Neuronal stem cell (in vitro differentiated cells): ENCODE results near the gene MOBP.

Source experiments
- DNase-seq: peaks from one replicate; pipeline ENCODE4 v3.0.0-alpha.2; 2013; ENCODE audit warnings: low spot score
- H2AFZ ChIP-seq: one replicate; pipeline ENCODE4 v1.6.1; 2013; ENCODE audit warnings: mild to moderate bottlenecking, low read length, inconsistent platforms
- H2AK5ac ChIP-seq: 2 replicates; pipeline ENCODE4 v1.6.1; 2013; ENCODE audit warnings: low read depth, mild to moderate bottlenecking, inconsistent platforms, low read length, moderate library complexity, mixed read lengths
- H2BK120ac ChIP-seq: 2 replicates; pipeline ENCODE4 v1.6.1; 2013; ENCODE audit warnings: low read depth, mild to moderate bottlenecking, inconsistent platforms, low read length, moderate library complexity, mixed read lengths
- H2BK12ac ChIP-seq: one replicate; pipeline ENCODE4 v1.6.1; 2013; ENCODE audit warnings: low read length, inconsistent platforms
- H2BK15ac ChIP-seq: 2 replicates; pipeline ENCODE4 v1.6.1; 2013; ENCODE audit warnings: mild to moderate bottlenecking, low read length, inconsistent platforms, mixed read lengths
- H2BK5ac ChIP-seq: one replicate; pipeline ENCODE4 v1.6.1; 2013; ENCODE audit warnings: inconsistent platforms, mild to moderate bottlenecking, low read length, moderate library complexity
- H3K14ac ChIP-seq: one replicate; pipeline ENCODE4 v1.6.1; 2013; ENCODE audit warnings: low read length, inconsistent platforms
- H3K18ac ChIP-seq: 2 replicates; pipeline ENCODE4 v1.6.1; 2013; ENCODE audit warnings: low read length, inconsistent platforms
- H3K23ac ChIP-seq: 2 replicates; pipeline ENCODE4 v1.6.1; 2013; ENCODE audit warnings: low read depth, mild to moderate bottlenecking, mixed read lengths, low read length, inconsistent platforms; ENCODE audit not compliant: poor library complexity
- H3K27ac ChIP-seq: replicated peaks from 3 replicates; pipeline ENCODE4 v1.5.1; 2013; ENCODE audit warnings: low read length, inconsistent platforms
- H3K27me3 ChIP-seq, 3 experiments: 2 replicates each; pipeline ENCODE4 v1.6.1; 2013; ENCODE audit warnings: low read length in 3 of 3, mild to moderate bottlenecking in 2 of 3, inconsistent platforms in 1 of 3, low read depth in 1 of 3, mixed read lengths in 1 of 3, moderate library complexity in 1 of 3; ENCODE audit not compliant: control insufficient read depth in 3 of 3, insufficient read depth in 3 of 3
- H3K36me3 ChIP-seq, 2 donors: replicated peaks in 1 of 2; 2 replicates each; pipeline ENCODE4 v1.6.1; 2013; ENCODE audit warnings: low read length in 2 of 2; ENCODE audit not compliant: control insufficient read depth in 2 of 2, insufficient read depth in 2 of 2
- H3K4ac ChIP-seq: 2 replicates; pipeline ENCODE4 v1.6.1; 2013; ENCODE audit warnings: inconsistent platforms, mild to moderate bottlenecking, low read length, moderate library complexity
- H3K4me1 ChIP-seq, 2 donors: 1 replicate in 1 of 2; 2 replicates in 1 of 2; pipeline ENCODE4 v1.6.1; 2013; ENCODE audit warnings: low read length in 2 of 2, low read depth in 1 of 2; ENCODE audit not compliant: control insufficient read depth in 2 of 2, insufficient read depth in 1 of 2
- H3K4me2 ChIP-seq: one replicate; pipeline ENCODE4 v1.6.1; 2013; ENCODE audit warnings: mild to moderate bottlenecking, low read length, inconsistent platforms; ENCODE audit not compliant: insufficient read depth, poor library complexity, severe bottlenecking
- H3K4me3 ChIP-seq, 2 donors: 2 replicates each; pipeline ENCODE4 v1.5.1; 2013; ENCODE audit warnings: low read length in 2 of 2, mild to moderate bottlenecking in 2 of 2, inconsistent platforms in 1 of 2, moderate library complexity in 1 of 2
- H3K79me1 ChIP-seq: one replicate; pipeline ENCODE4 v1.6.1; 2013; ENCODE audit warnings: low read depth, mild to moderate bottlenecking, inconsistent platforms, low read length, moderate library complexity
- H3K9ac ChIP-seq: one replicate; pipeline ENCODE4 v1.6.1; 2013; ENCODE audit warnings: mild to moderate bottlenecking, low read depth, low read length, inconsistent platforms; ENCODE audit not compliant: poor library complexity
- H3K9me3 ChIP-seq, 2 donors: replicated peaks in 1 of 2; 2 replicates each; pipeline versions ENCODE3 to v1.6.1; 2013; ENCODE audit warnings: low read length in 2 of 2, mild to moderate bottlenecking in 2 of 2, inconsistent platforms in 1 of 2, low read depth in 1 of 2, mixed read lengths in 1 of 2, moderate library complexity in 1 of 2; ENCODE audit not compliant: control insufficient read depth in 2 of 2, insufficient read depth in 1 of 2
- H4K8ac ChIP-seq: one replicate; pipeline ENCODE4 v1.6.1; 2013; ENCODE audit warnings: low read depth, mild to moderate bottlenecking, inconsistent platforms, low read length, moderate library complexity
- H4K91ac ChIP-seq: one replicate; pipeline ENCODE4 v1.6.1; 2013; ENCODE audit warnings: low read length, low read depth, mild to moderate bottlenecking, inconsistent platforms; ENCODE audit not compliant: poor library complexity
- WGBS, 2 donors: extraction: QIAGEN DNeasy Blood & Tissue Kit; methylation state at CpG; one replicate each; pipeline ENCODE4 v1.1.7; 2013; ENCODE audit warnings: missing lambda C conversion rate in 2 of 2, mixed read lengths in 1 of 2; ENCODE audit not compliant: insufficient read length in 2 of 2, insufficient replicate concordance in 1 of 2; ENCODE audit errors: extremely low coverage in 2 of 2; 5-methylcytosine and 5-hydroxymethylcytosine counted together

The MOBP gene

GRCh38 chr3:39429466-39429865, 38.0 kb upstream of the MOBP start:
- peak overlapping the region; percentile 23 for H2BK120ac ChIP-seq
- no peak overlapping the region for H2AFZ ChIP-seq
- no peaks in the 10 kb centered on the region for H3K36me3 ChIP-seq
- H2BK15ac ChIP-seq, result no peak overlapping the region
- H2AK5ac ChIP-seq, result no peak overlapping the region
- peak overlapping the region; percentile 9 for H4K91ac ChIP-seq
- no peak overlapping the region for H3K4ac ChIP-seq
- H2BK12ac ChIP-seq, result no peak overlapping the region
- H3K14ac ChIP-seq, result no peak overlapping the region
- no peak overlapping the region for H3K4me2 ChIP-seq
- H3K27me3 ChIP-seq, result peaks cover 0 to 3% (median 0%) of the 10 kb centered on the region in 3 experiments
- no peak for DNase-seq
- no peaks in the 10 kb centered on the region for H3K4me1 ChIP-seq
- H3K18ac ChIP-seq, result peak overlapping the region; percentile 46
- no peak overlapping the region for H2BK5ac ChIP-seq
- H3K9ac ChIP-seq, result no peak overlapping the region
- H3K79me1 ChIP-seq, result no peaks in the 10 kb centered on the region
- H3K23ac ChIP-seq, result no peak overlapping the region
- WGBS, 2 donors, result no CpG with 5 or more reads among the region's 11 CpGs
- no peak overlapping the region for H3K27ac ChIP-seq
- H4K8ac ChIP-seq, result no peak overlapping the region
- no peaks in the 10 kb centered on the region for H3K9me3 ChIP-seq
- no peak overlapping the region for H3K4me3 ChIP-seq

- no peaks in the 10 kb centered on the region for H3K36me3 ChIP-seq
- H3K27me3 ChIP-seq, result peaks cover 0 to 3% (median 0%) of the 10 kb centered on the region in 3 experiments
- H3K9me3 ChIP-seq, result no peaks in the 10 kb centered on the region
- H3K79me1 ChIP-seq, result no peaks in the 10 kb centered on the region
- H2BK5ac ChIP-seq, result no peak overlapping the region
- no peak overlapping the region for H3K4me3 ChIP-seq
- H2BK120ac ChIP-seq, result no peak overlapping the region
- no peak for DNase-seq
- H2AFZ ChIP-seq, result no peak overlapping the region
- H3K14ac ChIP-seq, result no peak overlapping the region
- H2BK12ac ChIP-seq, result no peak overlapping the region
- no peak overlapping the region for H4K8ac ChIP-seq
- H4K91ac ChIP-seq, result no peak overlapping the region
- no peak overlapping the region for H3K4ac ChIP-seq
- no peak overlapping the region for H3K23ac ChIP-seq
- H2BK15ac ChIP-seq, result no peak overlapping the region
- no peak overlapping the region for H3K18ac ChIP-seq
- no peak overlapping the region for H3K9ac ChIP-seq
- no peak overlapping the region for H2AK5ac ChIP-seq
- peaks cover 0 to 3% of the 10 kb centered on the region in 2 donors for H3K4me1 ChIP-seq
- no peak overlapping the region for H3K27ac ChIP-seq
- no CpG with 5 or more reads among the region's 5 CpGs for WGBS, 2 donors
- H3K4me2 ChIP-seq, result no peak overlapping the region
Observed at GRCh38 chr3:39432342-39432741, 35.1 kb upstream of the MOBP start.

GRCh38 chr3:39433642-39434041, 33.8 kb upstream of the MOBP start:
- Histone ChIP-seq H3K4me2 (no peak overlapping the region), H2BK120ac (no peak overlapping the region), H2BK15ac (no peak overlapping the region), H4K8ac (no peak overlapping the region), H3K4me3 (no peak overlapping the region), H3K23ac (no peak overlapping the region), H3K18ac (no peak overlapping the region), H3K27me3 (no peaks in the 10 kb centered on the region), H2BK5ac (no peak overlapping the region), H3K9ac (no peak overlapping the region), H2AFZ (no peak overlapping the region), H3K14ac (no peak overlapping the region), H3K79me1 (no peaks in the 10 kb centered on the region), H3K4ac (no peak overlapping the region), H3K4me1 (peaks cover 0 to 3% of the 10 kb centered on the region in 2 donors), H3K36me3 (no peaks in the 10 kb centered on the region), H4K91ac (no peak overlapping the region), H2BK12ac (no peak overlapping the region), H3K27ac (no peak overlapping the region), H2AK5ac (no peak overlapping the region), H3K9me3 (no peaks in the 10 kb centered on the region)
- no CpG with 5 or more reads among the region's 3 CpGs for WGBS, 2 donors
- DNase-seq, result no peak

GRCh38 chr3:39434574-39434973, 32.9 kb upstream of the MOBP start:
- no peaks in the 10 kb centered on the region for H3K27me3 ChIP-seq
- H3K14ac ChIP-seq, result no peak overlapping the region
- no peak overlapping the region for H3K4ac ChIP-seq
- H2BK120ac ChIP-seq, result no peak overlapping the region
- H2AK5ac ChIP-seq, result no peak overlapping the region
- DNase-seq, result no peak
- no peak overlapping the region for H3K4me2 ChIP-seq
- no peak overlapping the region for H3K9ac ChIP-seq
- no peak overlapping the region for H2AFZ ChIP-seq
- H3K4me1 ChIP-seq, result peaks cover 0 to 3% of the 10 kb centered on the region in 2 donors
- no peak overlapping the region for H2BK5ac ChIP-seq
- H4K91ac ChIP-seq, result no peak overlapping the region
- no peak overlapping the region for H3K27ac ChIP-seq
- no peaks in the 10 kb centered on the region for H3K79me1 ChIP-seq
- H3K23ac ChIP-seq, result no peak overlapping the region
- no peak overlapping the region for H4K8ac ChIP-seq
- no peak overlapping the region for H2BK15ac ChIP-seq
- no peaks in the 10 kb centered on the region for H3K36me3 ChIP-seq
- H2BK12ac ChIP-seq, result no peak overlapping the region
- WGBS, 2 donors, result no CpG with 5 or more reads among the region's 5 CpGs
- no peak overlapping the region for H3K4me3 ChIP-seq
- no peaks in the 10 kb centered on the region for H3K9me3 ChIP-seq
- no peak overlapping the region for H3K18ac ChIP-seq
